HG03520 (cell line): Measurements from ENCODE around the gene ESYT3.

Experiments used
- ATAC-seq: cut with Tn5 transposase; IDR thresholded peaks from one replicate; pipeline ENCODE4 v1.9.1; 2021; ENCODE audit warnings: mild to moderate bottlenecking, moderate library complexity; ENCODE audit not compliant: unreplicated experiment

The ESYT3 gene

GRCh38 chr3:138459619-138460535 lies 25.5 kb downstream of the ESYT3 start:
- ATAC-seq = no peak

GRCh38 chr3:138460536-138461205 lies 26.3 kb downstream of the ESYT3 start:
- ATAC-seq = no peak

GRCh38 chr3:138461246-138461645 lies 26.8 kb downstream of the ESYT3 start:
- no peak for ATAC-seq

- ATAC-seq = no peak
Measured at GRCh38 chr3:138461896-138462295, 27.5 kb downstream of the ESYT3 start.

- ATAC-seq = no peak
Measured at GRCh38 chr3:138463724-138464490, 29.5 kb downstream of the ESYT3 start.

GRCh38 chr3:138464491-138464860 lies 30.1 kb downstream of the ESYT3 start:
- ATAC-seq = no peak

GRCh38 chr3:138465451-138465850 lies 31.0 kb downstream of the ESYT3 start:
- no peak for ATAC-seq

- ATAC-seq = no peak
Measured at GRCh38 chr3:138465925-138466324, 31.5 kb downstream of the ESYT3 start.

- no peak for ATAC-seq
Measured at GRCh38 chr3:138467931-138468330, 33.5 kb downstream of the ESYT3 start.

GRCh38 chr3:138468451-138468850 lies 34.0 kb downstream of the ESYT3 start:
- no peak for ATAC-seq

- no peak for ATAC-seq
Measured at GRCh38 chr3:138468886-138469285, 34.5 kb downstream of the ESYT3 start.

GRCh38 chr3:138469874-138470273 lies 35.5 kb downstream of the ESYT3 start:
- ATAC-seq = no peak

GRCh38 chr3:138470687-138471086 lies 36.3 kb downstream of the ESYT3 start:
- no peak for ATAC-seq

- no peak for ATAC-seq
Measured at GRCh38 chr3:138471481-138471880, 37.1 kb downstream of the ESYT3 start.

GRCh38 chr3:138472141-138472825 lies 37.9 kb downstream of the ESYT3 start:
- ATAC-seq = no peak

GRCh38 chr3:138473391-138473790 lies 39.0 kb downstream of the ESYT3 start:
- ATAC-seq = no peak

GRCh38 chr3:138474163-138474562 lies 39.7 kb downstream of the ESYT3 start:
- ATAC-seq = no peak

GRCh38 chr3:138476526-138476925 lies 42.1 kb downstream of the ESYT3 start:
- no peak for ATAC-seq

GRCh38 chr3:138477120-138477519 lies 42.7 kb downstream of the ESYT3 start:
- ATAC-seq = no peak

GRCh38 chr3:138477801-138478200 lies 43.4 kb downstream of the ESYT3 start:
- no peak for ATAC-seq

GRCh38 chr3:138479438-138479863 lies 45.0 kb downstream of the ESYT3 start:
- no peak for ATAC-seq
